Loucy (cell line): Measurements from ENCODE around the gene ASB8.
"Not testable (repeated sequence)": the region's sequence is repeated elsewhere in the genome, so short reads cannot be mapped to it uniquely, and the experiment has no call there.

Source experiments
- H2AFZ ChIP-seq: fragments of 200-600 bp; sonication (generic); 2 replicates; pipeline ENCODE4 v1.6.0; 2016; ENCODE audit warnings: antibody characterized with exemption, mild to moderate bottlenecking, low read length, moderate library complexity
- H3F3A ChIP-seq: fragments of 200-600 bp; 2 replicates; pipeline ENCODE4 v1.6.0; 2016; ENCODE audit warnings: antibody characterized with exemption, low read depth, mild to moderate bottlenecking
- H3K27me3 ChIP-seq: fragments of 200-600 bp; sonication (generic); 2 replicates; pipeline ENCODE4 v1.6.1; 2014; ENCODE audit warnings: low read length, mild to moderate bottlenecking; ENCODE audit not compliant: insufficient read depth, poor library complexity, severe bottlenecking
- H3K36me3 ChIP-seq: fragments of 200-600 bp; sonication (generic); 2 replicates; pipeline ENCODE4 v1.6.1; 2016; ENCODE audit warnings: low read length; ENCODE audit not compliant: insufficient read depth
- H3K4me1 ChIP-seq: fragments of 200-600 bp; sonication (generic); 2 replicates; pipeline ENCODE4 v1.5.1; 2014; ENCODE audit warnings: low read length, mild to moderate bottlenecking; ENCODE audit not compliant: insufficient read depth, poor library complexity, severe bottlenecking
- H3K4me2 ChIP-seq: fragments of 200-600 bp; sonication (generic); 2 replicates; pipeline ENCODE4 v1.6.0; 2014; ENCODE audit warnings: antibody characterized with exemption, low read length, low read depth, mild to moderate bottlenecking; ENCODE audit not compliant: poor library complexity, severe bottlenecking
- H3K4me3 ChIP-seq: fragments of 200-600 bp; sonication (generic); 2 replicates; pipeline ENCODE4 v1.5.1; 2014; ENCODE audit warnings: low read length, mild to moderate bottlenecking, mixed read lengths; ENCODE audit not compliant: poor library complexity, severe bottlenecking
- H3K79me2 ChIP-seq: fragments of 200-600 bp; sonication (generic); 2 replicates; pipeline ENCODE4 v1.6.1; 2014; ENCODE audit warnings: low read length; ENCODE audit not compliant: insufficient read depth
- H3K9ac ChIP-seq: fragments of 200-600 bp; sonication (generic); 2 replicates; pipeline ENCODE4 v1.6.0; 2014; ENCODE audit warnings: mild to moderate bottlenecking, low read depth, low read length, moderate library complexity; ENCODE audit not compliant: poor library complexity, severe bottlenecking
- H3K9me2 ChIP-seq: fragments of 200-600 bp; sonication (generic); replicated peaks from 2 replicates; pipeline ENCODE4 v1.6.1; 2016; ENCODE audit warnings: low read depth, low read length, mixed read lengths
- H3K9me3 ChIP-seq: fragments of 200-600 bp; sonication (generic); 2 replicates; pipeline ENCODE4 v1.6.1; 2014; ENCODE audit warnings: mild to moderate bottlenecking, antibody characterized with exemption, low read length, low read depth; ENCODE audit not compliant: insufficient read depth
- H4K20me1 ChIP-seq: fragments of 200-600 bp; sonication (generic); 2 replicates; pipeline ENCODE4 v1.6.0; 2014; ENCODE audit warnings: antibody characterized with exemption, low read length, mild to moderate bottlenecking; ENCODE audit not compliant: insufficient read depth, poor library complexity, severe bottlenecking
- EZH2phosphoT487 ChIP-seq: fragments of 200-600 bp; IDR thresholded peaks from 2 replicates; pipeline ENCODE4 v1.6.1; 2018; ENCODE audit warnings: antibody characterized with exemption, mild to moderate bottlenecking, moderate library complexity, borderline replicate concordance
- TF ChIP-seq, protein P1 (sequence below): fragments of 200-600 bp; sonication (generic); conservative IDR thresholded peaks from 2 replicates; pipeline ENCODE4 v1.5.1; 2014; ENCODE audit warnings: mild to moderate bottlenecking, antibody characterized with exemption, low read length

The ASB8 gene

GRCh38 chr12:48125985-48126384, 31.3 kb downstream of the ASB8 start:
- no peaks in the 10 kb centered on the region for H3K36me3 ChIP-seq
- H3K4me1 ChIP-seq = no peaks in the 10 kb centered on the region
- no peaks in the 10 kb centered on the region for H3K9me2 ChIP-seq
- H4K20me1 ChIP-seq = no peaks in the 10 kb centered on the region
- no peak for TF ChIP-seq EZH2phosphoT487
- TF ChIP-seq, protein P1, sequence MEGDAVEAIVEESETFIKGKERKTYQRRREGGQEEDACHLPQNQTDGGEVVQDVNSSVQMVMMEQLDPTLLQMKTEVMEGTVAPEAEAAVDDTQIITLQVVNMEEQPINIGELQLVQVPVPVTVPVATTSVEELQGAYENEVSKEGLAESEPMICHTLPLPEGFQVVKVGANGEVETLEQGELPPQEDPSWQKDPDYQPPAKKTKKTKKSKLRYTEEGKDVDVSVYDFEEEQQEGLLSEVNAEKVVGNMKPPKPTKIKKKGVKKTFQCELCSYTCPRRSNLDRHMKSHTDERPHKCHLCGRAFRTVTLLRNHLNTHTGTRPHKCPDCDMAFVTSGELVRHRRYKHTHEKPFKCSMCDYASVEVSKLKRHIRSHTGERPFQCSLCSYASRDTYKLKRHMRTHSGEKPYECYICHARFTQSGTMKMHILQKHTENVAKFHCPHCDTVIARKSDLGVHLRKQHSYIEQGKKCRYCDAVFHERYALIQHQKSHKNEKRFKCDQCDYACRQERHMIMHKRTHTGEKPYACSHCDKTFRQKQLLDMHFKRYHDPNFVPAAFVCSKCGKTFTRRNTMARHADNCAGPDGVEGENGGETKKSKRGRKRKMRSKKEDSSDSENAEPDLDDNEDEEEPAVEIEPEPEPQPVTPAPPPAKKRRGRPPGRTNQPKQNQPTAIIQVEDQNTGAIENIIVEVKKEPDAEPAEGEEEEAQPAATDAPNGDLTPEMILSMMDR = no peak
- H3K27me3 ChIP-seq = no peaks in the 10 kb centered on the region
- H3K9ac ChIP-seq = no peak overlapping the region
- no peaks in the 10 kb centered on the region for H3F3A ChIP-seq
- no peak overlapping the region for H3K4me2 ChIP-seq
- no peaks in the 10 kb centered on the region for H3K79me2 ChIP-seq
- no peaks in the 10 kb centered on the region for H3K9me3 ChIP-seq
- H3K4me3 ChIP-seq = no peak overlapping the region
- H2AFZ ChIP-seq = no peak overlapping the region

GRCh38 chr12:48125542-48125941, 31.8 kb downstream of the ASB8 start:
- H3K9ac ChIP-seq = not testable (repeated sequence)

DNA sequence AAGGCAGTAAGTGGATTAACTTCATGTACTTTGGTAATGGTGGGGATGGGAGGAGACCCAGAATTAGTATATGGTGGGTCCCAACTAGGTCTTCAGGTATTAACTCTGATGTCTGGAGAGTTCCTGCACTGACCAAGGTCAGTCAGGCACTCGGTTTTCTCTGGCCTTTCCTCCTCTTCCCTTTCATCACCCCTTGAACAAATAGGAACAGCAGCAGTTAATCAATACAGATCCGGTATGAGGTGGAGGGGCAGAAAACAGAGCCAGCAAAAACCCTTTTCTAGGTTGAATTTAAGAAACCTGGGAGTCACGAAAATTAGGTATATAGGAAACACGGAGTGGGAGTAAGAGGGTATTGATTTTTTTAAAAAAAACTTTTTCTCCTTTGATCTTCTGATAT, 34.1 kb downstream of the ASB8 start:
- no peak overlapping the region for H2AFZ ChIP-seq
- no peak overlapping the region for H3K9ac ChIP-seq
- no peaks in the 10 kb centered on the region for H3K27me3 ChIP-seq
- no peaks in the 10 kb centered on the region for H3K36me3 ChIP-seq
- no peaks in the 10 kb centered on the region for H3K9me3 ChIP-seq
- H3F3A ChIP-seq = no peaks in the 10 kb centered on the region
- no peaks in the 10 kb centered on the region for H3K9me2 ChIP-seq
- H3K4me3 ChIP-seq = no peak overlapping the region
- no peaks in the 10 kb centered on the region for H4K20me1 ChIP-seq
- H3K4me1 ChIP-seq = no peaks in the 10 kb centered on the region
- TF ChIP-seq, protein P1 = no peak
- TF ChIP-seq EZH2phosphoT487 = no peak
- H3K79me2 ChIP-seq = no peaks in the 10 kb centered on the region
- no peak overlapping the region for H3K4me2 ChIP-seq

More at GRCh38 chr12:48125542-48125941, 31.8 kb downstream of the ASB8 start:
- H3F3A ChIP-seq, H3K4me3 ChIP-seq, H3K9me3 ChIP-seq, H2AFZ ChIP-seq, H3K79me2 ChIP-seq, H3K4me2 ChIP-seq, H4K20me1 ChIP-seq, H3K4me1 ChIP-seq, H3K27me3 ChIP-seq, H3K9me2 ChIP-seq, H3K36me3 ChIP-seq: not testable (repeated sequence)

DNA sequence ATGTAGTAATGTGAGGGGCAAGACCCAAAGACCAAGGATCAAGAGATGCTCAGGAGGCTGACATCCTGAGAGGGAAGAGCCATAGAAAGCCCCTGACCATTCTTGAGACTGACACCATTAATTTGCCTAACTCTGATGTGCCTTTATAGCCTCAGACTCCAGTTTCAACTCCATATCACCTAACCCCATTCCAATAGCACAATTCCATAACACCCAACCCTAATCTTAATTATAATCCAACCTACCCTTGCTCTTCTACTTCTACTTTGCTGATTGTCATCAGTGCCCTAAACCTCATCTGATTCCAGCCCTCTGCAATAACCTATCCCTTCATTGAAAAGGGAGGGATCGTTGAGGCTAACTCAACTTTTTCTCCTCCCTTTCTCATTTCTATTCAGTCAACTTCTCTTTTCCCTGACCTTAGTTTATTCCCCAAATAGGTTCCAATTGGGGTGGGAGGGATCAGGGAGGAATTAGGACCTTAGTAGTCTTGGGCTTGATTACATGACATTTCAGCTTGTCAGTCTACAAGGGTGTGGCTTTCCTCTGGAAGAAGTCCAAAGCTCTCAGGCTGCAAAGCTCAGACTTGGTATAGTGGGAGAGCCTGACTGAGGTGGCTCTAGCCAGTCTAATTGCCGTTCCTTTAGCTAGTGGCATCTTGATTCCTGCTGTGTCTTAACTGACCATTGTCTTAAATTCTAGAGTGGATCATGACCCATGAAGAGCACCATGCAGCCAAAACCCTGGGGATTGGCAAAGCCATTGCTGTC, 35.1 kb downstream of the ASB8 start:
- Histone ChIP-seq H3F3A (no peaks in the 10 kb centered on the region), H3K4me2 (no peak overlapping the region), H3K4me3 (no peak overlapping the region), H3K9me2 (no peaks in the 10 kb centered on the region), H3K36me3 (no peaks in the 10 kb centered on the region), H4K20me1 (no peaks in the 10 kb centered on the region), H3K79me2 (no peaks in the 10 kb centered on the region), H3K27me3 (no peaks in the 10 kb centered on the region), H2AFZ (no peak overlapping the region), H3K9me3 (no peaks in the 10 kb centered on the region), H3K9ac (no peak overlapping the region), H3K4me1 (no peaks in the 10 kb centered on the region)
- TF ChIP-seq, protein P1 = no peak
- TF ChIP-seq EZH2phosphoT487 = no peak
